Cardiac fibroblast (primary cell): ENCODE measurements around the gene UBE3A.

Experiments used
- DNase-seq, 2 donors: peaks; one replicate each; pipeline versions ENCODE4 v3.0.0 to v3.0.0-alpha.2; 2010; ENCODE audit warnings: low read depth in 2 of 2
- H3K4me3 ChIP-seq, 2 donors: replicated peaks in 1 of 2; 1 replicate in 1 of 2; 2 replicates in 1 of 2; pipeline ENCODE4 v1.5.1; 2011; ENCODE audit warnings: low read depth in 2 of 2, low read length in 2 of 2, mild to moderate bottlenecking in 2 of 2, moderate library complexity in 1 of 2
- CTCF ChIP-seq: IDR thresholded peaks from one replicate; pipeline ENCODE4 v1.5.1; 2011; ENCODE audit warnings: low read depth, mild to moderate bottlenecking, low read length, inconsistent platforms

Gene UBE3A

GRCh38 chr15:25378501-25378901 lies 60.3 kb downstream of the UBE3A start:
- no peak for TF ChIP-seq CTCF
- DNase-seq: peak in 1 of 2 donors; percentile 64
- no peak overlapping the region for H3K4me3 ChIP-seq

DNA sequence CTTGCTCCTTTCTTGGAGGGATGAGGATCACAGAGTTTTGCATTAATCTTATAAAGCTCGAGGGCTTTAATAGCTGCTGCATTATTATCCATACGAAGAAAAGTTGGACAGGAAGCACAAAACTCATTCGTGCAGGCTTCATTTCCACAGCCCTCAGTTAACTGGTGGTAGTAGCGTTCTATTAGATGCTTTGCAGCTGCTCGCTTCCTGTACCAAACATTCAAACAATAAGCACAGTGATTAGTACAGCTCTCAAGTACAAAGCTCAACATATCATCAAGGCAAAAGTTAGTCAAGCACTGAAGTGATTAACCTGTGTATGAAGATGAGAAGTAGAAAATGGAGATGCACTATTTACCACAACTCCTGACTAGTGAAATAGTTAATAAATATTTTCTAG lies 63.3 kb downstream of the UBE3A start:
- no peak overlapping the region for H3K4me3 ChIP-seq
- DNase-seq: peak in 1 of 2 donors; percentile 46
- TF ChIP-seq CTCF: no peak

GRCh38 chr15:25374143-25374542 lies 64.7 kb downstream of the UBE3A start:
- no peak for DNase-seq
- H3K4me3 ChIP-seq: no peak overlapping the region
- no peak for TF ChIP-seq CTCF

DNA sequence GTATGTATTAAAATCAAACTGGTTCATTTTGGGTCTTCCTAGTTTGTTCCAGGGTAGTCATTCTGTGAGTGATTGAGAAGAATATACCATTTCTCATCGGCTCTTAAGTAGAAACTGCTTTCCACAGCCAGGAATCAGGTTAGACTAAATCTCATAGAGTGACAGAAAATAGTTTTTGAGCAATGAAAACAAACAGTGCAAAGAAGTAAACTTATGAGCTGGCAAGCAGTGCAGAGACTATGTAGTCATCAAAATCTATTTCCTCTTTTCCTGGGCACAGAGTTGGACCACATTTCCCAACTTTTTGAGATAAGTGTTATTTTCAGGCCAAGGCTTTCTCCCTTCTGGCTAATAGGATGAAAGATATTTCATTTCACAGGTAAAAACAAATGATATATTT lies 66.5 kb downstream of the UBE3A start:
- no peak for TF ChIP-seq CTCF
- peak; percentile 65 to 71 for DNase-seq
- no peak overlapping the region for H3K4me3 ChIP-seq

DNA sequence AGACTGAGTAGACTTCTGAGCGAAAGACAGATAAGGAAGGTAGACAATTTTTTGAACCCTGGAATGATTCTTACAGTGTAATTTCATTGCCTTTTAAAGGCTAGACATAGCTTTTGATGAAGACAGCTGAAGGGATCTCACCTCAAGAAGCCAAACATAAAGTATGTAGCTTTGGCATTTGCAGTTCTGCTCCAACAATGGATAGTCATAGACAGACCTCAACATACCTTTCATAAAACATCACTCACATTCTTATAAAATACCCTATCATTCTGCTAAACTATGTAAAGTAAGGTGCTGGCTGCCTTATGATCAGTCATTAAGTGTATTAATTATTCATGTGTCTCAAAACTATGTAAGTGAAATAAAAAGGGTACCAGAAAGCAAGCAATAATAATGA lies 70.0 kb downstream of the UBE3A start:
- DNase-seq: peak in 1 of 2 donors; percentile 41
- no peak for TF ChIP-seq CTCF
- H3K4me3 ChIP-seq: no peak overlapping the region

- DNase-seq: no peak
- no peak for TF ChIP-seq CTCF
- no peak overlapping the region for H3K4me3 ChIP-seq
Measured at GRCh38 chr15:25366058-25366457, 72.8 kb downstream of the UBE3A start.

- no peak overlapping the region for H3K4me3 ChIP-seq
- DNase-seq: no peak
- TF ChIP-seq CTCF: no peak
Measured at GRCh38 chr15:25362545-25362944, 76.3 kb downstream of the UBE3A start.
